Endothelial cell of umbilical vein (primary cell): ENCODE measurements around the gene TXNDC15. TPM values are rescaled to one million over a fixed set of nuclear protein-coding genes. Genes with fewer than 3 reads are reported as not detected.
A peak's percentile ranks its signal among the peaks of the same experiment; 100 is the strongest.

Experiments
- BruUV-seq: library from RNA; stranded (reverse); fragments of 400-500 nt; replicated peaks from 2 replicates; lab custom pipeline; 2021; lab: Mats Ljungman, UMichigan
- CTCF ChIA-PET: fragments of 300-600, 350-600 bp; sonication (Branson Sonifier 250); formaldehyde crosslinking; loops from one replicate; lab custom pipeline; 2021; ENCODE audit warnings: antibody characterized with exemption, inconsistent platforms; lab: Charles Lee
- POLR2A ChIA-PET: fragments of 300-600, 350-600 bp; sonication (Branson Sonifier 250); formaldehyde crosslinking; loops from one replicate; lab custom pipeline; 2021; ENCODE audit warnings: antibody characterized with exemption, inconsistent platforms; lab: Charles Lee
- DNase-seq: peaks from one replicate; pipeline ENCODE4 v3.0.0-alpha.2; 2011; ENCODE audit warnings: low read depth, low spot score
- FAIRE-seq: peaks from 2 replicates; lab custom pipeline; 2011; peaks lifted over from hg19 to GRCh38; lab: Jason Lieb, UNC
- H2AFZ ChIP-seq: 2 replicates; pipeline ENCODE4 v1.6.0; 2012; ENCODE audit warnings: low read depth, low read length, control low read depth, inconsistent platforms
- H3K27ac ChIP-seq: 2 replicates; pipeline ENCODE4 v1.5.1; 2011; ENCODE audit warnings: low read depth, mild to moderate bottlenecking, control low read depth, low read length, moderate library complexity; ENCODE audit not compliant: insufficient read depth
- H3K27me3 ChIP-seq, 2 experiments: 2 replicates each; pipeline versions ENCODE4 v1.6.0 to v1.6.1; 2011; ENCODE audit warnings: low read length in 2 of 2, mixed read lengths in 1 of 2; ENCODE audit not compliant: control insufficient read depth in 2 of 2, insufficient read depth in 2 of 2
- H3K36me3 ChIP-seq, 2 experiments: 2 replicates in 1 of 2; 3 replicates in 1 of 2; pipeline ENCODE4 v1.5.1; 2011; ENCODE audit warnings: low read length in 2 of 2, mild to moderate bottlenecking in 1 of 2, moderate library complexity in 1 of 2; ENCODE audit not compliant: control insufficient read depth in 2 of 2, insufficient read depth in 2 of 2; ENCODE audit errors: extremely low read depth in 1 of 2
- H3K4me1 ChIP-seq: 3 replicates; pipeline ENCODE4 v1.5.1; 2011; ENCODE audit warnings: mild to moderate bottlenecking, low read length; ENCODE audit not compliant: control insufficient read depth, insufficient read depth; ENCODE audit errors: extremely low read depth
- H3K4me2 ChIP-seq: 2 replicates; pipeline ENCODE4 v1.6.1; 2011; ENCODE audit warnings: low read length, control low read depth, mixed read lengths; ENCODE audit not compliant: insufficient read depth
- H3K4me3 ChIP-seq, 3 experiments: fragments of 200-600 bp in 1 of 3; sonication (generic), shearing (Covaris generic) in 1 of 3; replicated peaks in 1 of 3; 2 replicates each; pipeline ENCODE4 v1.5.1; 2011 to 2016; ENCODE audit warnings: control low read depth in 3 of 3, low read length in 3 of 3, mild to moderate bottlenecking in 2 of 3, inconsistent platforms in 1 of 3, low read depth in 1 of 3, moderate library complexity in 1 of 3; ENCODE audit not compliant: insufficient read depth in 1 of 3
- H3K79me2 ChIP-seq: 2 replicates; pipeline ENCODE4 v1.6.0; 2012; ENCODE audit warnings: low read length, inconsistent platforms; ENCODE audit not compliant: control insufficient read depth, insufficient read depth
- H3K9ac ChIP-seq: replicated peaks from 2 replicates; pipeline ENCODE3; 2011; ENCODE audit warnings: low read length, control low read depth; ENCODE audit not compliant: insufficient read depth; ENCODE audit errors: extremely low read depth
- H3K9me1 ChIP-seq: replicated peaks from 3 replicates; pipeline ENCODE4 v1.6.0; 2011; ENCODE audit warnings: mild to moderate bottlenecking, low read length; ENCODE audit not compliant: control insufficient read depth, insufficient read depth; ENCODE audit errors: extremely low read depth
- H3K9me3 ChIP-seq: replicated peaks from 2 replicates; pipeline ENCODE4 v1.5.1; 2012; ENCODE audit warnings: low read length, inconsistent platforms; ENCODE audit not compliant: control insufficient read depth, insufficient read depth
- H4K20me1 ChIP-seq: replicated peaks from 2 replicates; pipeline ENCODE3; 2011; ENCODE audit warnings: mild to moderate bottlenecking, low read length; ENCODE audit not compliant: control insufficient read depth, insufficient read depth; ENCODE audit errors: extremely low read depth
- EZH2 ChIP-seq: IDR thresholded peaks from 2 replicates; pipeline ENCODE4 v1.6.1; 2012; ENCODE audit warnings: borderline replicate concordance, low read depth, mild to moderate bottlenecking, moderate library complexity, low read length, inconsistent platforms; ENCODE audit not compliant: severe bottlenecking
- FOS ChIP-seq: IDR thresholded peaks from 2 replicates; pipeline ENCODE4 v1.6.1; 2011; ENCODE audit warnings: mild to moderate bottlenecking, low read length, moderate library complexity, borderline replicate concordance; ENCODE audit not compliant: insufficient read depth
- GATA2 ChIP-seq: IDR thresholded peaks from 2 replicates; pipeline ENCODE4 v1.7.0; 2011; ENCODE audit warnings: low read depth, mild to moderate bottlenecking, moderate library complexity, mixed read lengths, low read length; ENCODE audit not compliant: insufficient read length, insufficient read depth
- JUN ChIP-seq: IDR thresholded peaks from 2 replicates; pipeline ENCODE4 v1.6.1; 2011; ENCODE audit warnings: borderline replicate concordance, low read depth; ENCODE audit not compliant: insufficient read length, insufficient read depth
- MYC ChIP-seq: IDR thresholded peaks from one replicate; pipeline ENCODE4 v1.6.1; 2011; ENCODE audit warnings: mild to moderate bottlenecking, low read depth, low read length
- POLR2A ChIP-seq: IDR thresholded peaks from 2 replicates; pipeline ENCODE4 v1.6.1; 2012; ENCODE audit warnings: low read depth, mild to moderate bottlenecking, control low read depth, low read length
- dilution Hi-C: fragments of 300-500 bp; cut with MboI; formaldehyde crosslinking; loops from one replicate; pipeline ENCODE4 v1.15.0; 2019; ENCODE audit warnings: low sequenced_read_pairs; ENCODE audit not compliant: extremely low pct_ligation_motif_present
- intact Hi-C: fragments of 100-400 bp; cut with micrococcal nuclease; formaldehyde crosslinking; loops from one replicate; pipeline ENCODE4 v1.10.0; 2022
- polyA plus RNA-seq, 4 experiments: library from polyadenylated mRNA; depleted of rRNA in 3 of 4; stranded (reverse) in 3 of 4; unstranded in 1 of 4; fragments of >200 nt; gene quantifications; 2 replicates each; pipeline versions ENCODE4 v1.2.1 to v1.2.3, GENCODE V29; 2011 to 2012; ENCODE audit warnings: missing spikeins in 1 of 4
- total RNA-seq: library from RNA; stranded (reverse); gene quantifications from 2 replicates; pipeline ENCODE4 v1.2.3, GENCODE V29; 2021
- TF ChIP-seq, protein P1 (sequence below): IDR thresholded peaks from 2 replicates; pipeline ENCODE4 v1.6.1; 2011; ENCODE audit not compliant: insufficient read depth, insufficient read length
- TF ChIP-seq, protein P2 (sequence below), 2 donors: IDR thresholded peaks; 1 replicate in 1 of 2; 2 replicates in 1 of 2; pipeline ENCODE4 v1.5.1; 2011; ENCODE audit warnings: low read length in 2 of 2, mild to moderate bottlenecking in 2 of 2, moderate library complexity in 2 of 2, control low read depth in 1 of 2, inconsistent platforms in 1 of 2, low read depth in 1 of 2; ENCODE audit not compliant: insufficient read depth in 1 of 2; ENCODE audit errors: extremely low read depth in 1 of 2

TXNDC15 gene
- total and polyA plus RNA-seq, 2 donors (not counting 3 experiments of a cell fraction or from before 2014, with no cell fraction given) = 57.2 to 68.6 TPM

DNA sequence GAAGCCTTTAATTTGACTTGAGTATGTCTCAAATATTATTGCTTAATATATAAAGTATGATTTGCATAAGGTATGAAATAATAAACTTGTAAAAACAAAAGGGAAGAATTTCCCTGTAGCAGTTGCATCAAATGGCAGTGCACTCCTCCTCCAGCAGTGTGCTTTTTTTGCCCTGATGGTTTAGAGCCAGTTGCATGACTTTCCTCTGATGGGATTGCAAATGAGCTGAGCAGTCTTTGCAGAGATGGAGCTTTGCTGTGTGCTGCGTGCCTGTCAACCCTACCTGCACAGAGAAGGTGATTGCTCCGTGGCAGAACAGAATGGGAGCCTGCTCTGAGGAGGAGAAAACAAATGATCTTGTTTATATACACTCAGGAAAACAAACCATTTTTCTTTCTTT, 70.9 kb downstream of the TXNDC15 start:
- CTCF ChIA-PET = no interaction called here

DNA sequence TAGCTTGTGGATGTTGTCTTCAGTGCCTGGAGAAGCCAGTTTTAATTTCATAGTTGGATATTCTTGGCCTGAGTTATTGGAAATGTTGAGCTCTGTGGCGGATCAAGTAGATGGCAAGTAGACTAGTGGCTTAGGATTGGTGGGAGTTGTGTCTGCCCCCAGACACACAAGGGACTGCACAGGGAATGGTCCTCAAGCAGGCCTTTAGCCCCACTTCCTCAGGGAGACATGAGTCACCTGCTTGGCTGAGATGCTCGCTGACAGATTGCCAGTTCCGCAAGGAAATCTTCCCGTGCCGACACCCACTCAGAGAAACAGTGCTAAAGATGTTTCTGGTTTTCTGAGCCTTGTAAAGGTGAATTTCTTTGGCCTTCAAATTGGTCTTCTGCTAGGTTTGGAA, 74.7 kb downstream of the TXNDC15 start:
- no peaks in the 10 kb centered on the region for H3K9me3 ChIP-seq
- H3K27ac ChIP-seq = no peak overlapping the region
- no peaks in the 10 kb centered on the region for H4K20me1 ChIP-seq
- DNase-seq (peak; percentile 44), FAIRE-seq (peak; percentile 55)
- intact Hi-C loops (no loop called here), dilution Hi-C loops (no loop called here)
- H3K27me3 ChIP-seq = no peaks in the 10 kb centered on the region
- H3K4me3 ChIP-seq = no peak overlapping the region
- no peaks in the 10 kb centered on the region for H3K9me1 ChIP-seq
- H3K9ac ChIP-seq = no peak overlapping the region
- ChIA-PET POLR2A (no interaction called here), CTCF (interaction anchor here (0.9 to 1.8 kb wide), 4 partner anchors 12 to 32 kb away, joined by 3 to 7 read pairs (median 4); no protein-coding TSS in a partner anchor)
- no TSS peak for BruUV-seq
- peak; percentile 10 for TF ChIP-seq FOS
- no peak for TF ChIP-seq POLR2A
- TF ChIP-seq EZH2 = no peak
- TF ChIP-seq MYC = no peak
- TF ChIP-seq GATA2 = no peak
- TF ChIP-seq JUN = no peak
- H3K4me2 ChIP-seq = no peak overlapping the region
- H3K79me2 ChIP-seq = no peaks in the 10 kb centered on the region
- no peak overlapping the region for H2AFZ ChIP-seq
- H3K4me1 ChIP-seq = peaks cover 5% of the 10 kb centered on the region
- H3K36me3 ChIP-seq = no peaks in the 10 kb centered on the region

More for the DNA sequence above, 70.9 kb downstream of the TXNDC15 start:
- no peak overlapping the region for H3K27ac ChIP-seq
- no peak overlapping the region for H3K4me3 ChIP-seq
- no peaks in the 10 kb centered on the region for H3K36me3 ChIP-seq
- H4K20me1 ChIP-seq = no peaks in the 10 kb centered on the region
- TF ChIP-seq, protein P1, sequence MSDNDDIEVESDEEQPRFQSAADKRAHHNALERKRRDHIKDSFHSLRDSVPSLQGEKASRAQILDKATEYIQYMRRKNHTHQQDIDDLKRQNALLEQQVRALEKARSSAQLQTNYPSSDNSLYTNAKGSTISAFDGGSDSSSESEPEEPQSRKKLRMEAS = no peak
- TF ChIP-seq, protein P2, sequence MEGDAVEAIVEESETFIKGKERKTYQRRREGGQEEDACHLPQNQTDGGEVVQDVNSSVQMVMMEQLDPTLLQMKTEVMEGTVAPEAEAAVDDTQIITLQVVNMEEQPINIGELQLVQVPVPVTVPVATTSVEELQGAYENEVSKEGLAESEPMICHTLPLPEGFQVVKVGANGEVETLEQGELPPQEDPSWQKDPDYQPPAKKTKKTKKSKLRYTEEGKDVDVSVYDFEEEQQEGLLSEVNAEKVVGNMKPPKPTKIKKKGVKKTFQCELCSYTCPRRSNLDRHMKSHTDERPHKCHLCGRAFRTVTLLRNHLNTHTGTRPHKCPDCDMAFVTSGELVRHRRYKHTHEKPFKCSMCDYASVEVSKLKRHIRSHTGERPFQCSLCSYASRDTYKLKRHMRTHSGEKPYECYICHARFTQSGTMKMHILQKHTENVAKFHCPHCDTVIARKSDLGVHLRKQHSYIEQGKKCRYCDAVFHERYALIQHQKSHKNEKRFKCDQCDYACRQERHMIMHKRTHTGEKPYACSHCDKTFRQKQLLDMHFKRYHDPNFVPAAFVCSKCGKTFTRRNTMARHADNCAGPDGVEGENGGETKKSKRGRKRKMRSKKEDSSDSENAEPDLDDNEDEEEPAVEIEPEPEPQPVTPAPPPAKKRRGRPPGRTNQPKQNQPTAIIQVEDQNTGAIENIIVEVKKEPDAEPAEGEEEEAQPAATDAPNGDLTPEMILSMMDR (IDR thresholded peaks at IDR 0.05; ENCODE audit: extremely low read depth in 1 of 2, insufficient read depth in 1 of 2, low read depth in 1 of 2, low read length in 2 of 2) = no peak
- FAIRE-seq (no peak), DNase-seq (no peak)
- BruUV-seq = no TSS peak
- no peaks in the 10 kb centered on the region for H3K9me1 ChIP-seq
- H3K79me2 ChIP-seq = no peaks in the 10 kb centered on the region
- no peaks in the 10 kb centered on the region for H3K27me3 ChIP-seq
- dilution Hi-C loops = no loop called here
- H3K9me3 ChIP-seq = no peaks in the 10 kb centered on the region
- no peak overlapping the region for H3K9ac ChIP-seq
- intact Hi-C loops = no loop called here
- no peak overlapping the region for H3K4me2 ChIP-seq
- POLR2A ChIA-PET = no interaction called here
- peaks cover 5% of the 10 kb centered on the region for H3K4me1 ChIP-seq
- no peak overlapping the region for H2AFZ ChIP-seq
